ENCODE measurements around the gene CINP. TPM values are rescaled to one million over a fixed set of nuclear protein-coding genes. Genes with fewer than 3 reads are reported as not detected.

Gene CINP
- total and polyA plus RNA-seq, 2 of the 13 experiments (the other 11 are each of a cell fraction or from before 2014, with no cell fraction given) = 32.8 to 42.8 TPM

- TF ChIP-seq, protein P1, sequence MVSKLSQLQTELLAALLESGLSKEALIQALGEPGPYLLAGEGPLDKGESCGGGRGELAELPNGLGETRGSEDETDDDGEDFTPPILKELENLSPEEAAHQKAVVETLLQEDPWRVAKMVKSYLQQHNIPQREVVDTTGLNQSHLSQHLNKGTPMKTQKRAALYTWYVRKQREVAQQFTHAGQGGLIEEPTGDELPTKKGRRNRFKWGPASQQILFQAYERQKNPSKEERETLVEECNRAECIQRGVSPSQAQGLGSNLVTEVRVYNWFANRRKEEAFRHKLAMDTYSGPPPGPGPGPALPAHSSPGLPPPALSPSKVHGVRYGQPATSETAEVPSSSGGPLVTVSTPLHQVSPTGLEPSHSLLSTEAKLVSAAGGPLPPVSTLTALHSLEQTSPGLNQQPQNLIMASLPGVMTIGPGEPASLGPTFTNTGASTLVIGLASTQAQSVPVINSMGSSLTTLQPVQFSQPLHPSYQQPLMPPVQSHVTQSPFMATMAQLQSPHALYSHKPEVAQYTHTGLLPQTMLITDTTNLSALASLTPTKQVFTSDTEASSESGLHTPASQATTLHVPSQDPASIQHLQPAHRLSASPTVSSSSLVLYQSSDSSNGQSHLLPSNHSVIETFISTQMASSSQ (IDR thresholded peaks at IDR 0.05; ENCODE audit: low read depth) = no peak
- TF ChIP-seq, protein P1 (CRISPR knock-in tag; IDR thresholded peaks at IDR 0.05; ENCODE audit: borderline replicate concordance) = no peak
- 0 out of 2 replicates have a peak, but pooled peaks have one; percentile 35 for TF ChIP-seq MED1 (CRISPR knock-in tag; IDR thresholded peaks at IDR 0.05)
- TF ChIP-seq, protein P2, sequence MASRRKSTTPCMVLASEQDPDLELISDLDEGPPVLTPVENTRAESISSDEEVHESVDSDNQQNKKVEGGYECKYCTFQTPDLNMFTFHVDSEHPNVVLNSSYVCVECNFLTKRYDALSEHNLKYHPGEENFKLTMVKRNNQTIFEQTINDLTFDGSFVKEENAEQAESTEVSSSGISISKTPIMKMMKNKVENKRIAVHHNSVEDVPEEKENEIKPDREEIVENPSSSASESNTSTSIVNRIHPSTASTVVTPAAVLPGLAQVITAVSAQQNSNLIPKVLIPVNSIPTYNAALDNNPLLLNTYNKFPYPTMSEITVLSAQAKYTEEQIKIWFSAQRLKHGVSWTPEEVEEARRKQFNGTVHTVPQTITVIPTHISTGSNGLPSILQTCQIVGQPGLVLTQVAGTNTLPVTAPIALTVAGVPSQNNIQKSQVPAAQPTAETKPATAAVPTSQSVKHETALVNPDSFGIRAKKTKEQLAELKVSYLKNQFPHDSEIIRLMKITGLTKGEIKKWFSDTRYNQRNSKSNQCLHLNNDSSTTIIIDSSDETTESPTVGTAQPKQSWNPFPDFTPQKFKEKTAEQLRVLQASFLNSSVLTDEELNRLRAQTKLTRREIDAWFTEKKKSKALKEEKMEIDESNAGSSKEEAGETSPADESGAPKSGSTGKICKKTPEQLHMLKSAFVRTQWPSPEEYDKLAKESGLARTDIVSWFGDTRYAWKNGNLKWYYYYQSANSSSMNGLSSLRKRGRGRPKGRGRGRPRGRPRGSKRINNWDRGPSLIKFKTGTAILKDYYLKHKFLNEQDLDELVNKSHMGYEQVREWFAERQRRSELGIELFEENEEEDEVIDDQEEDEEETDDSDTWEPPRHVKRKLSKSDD (CRISPR knock-in tag; IDR thresholded peaks at IDR 0.05; ENCODE audit: low read depth) = 0 out of 2 replicates have a peak, but pooled peaks have one; percentile 44
- TF ChIP-seq FOXA1 (IDR thresholded peaks at IDR 0.05) = no peak
- TF ChIP-seq FOXA1 (CRISPR knock-in tag; IDR thresholded peaks at IDR 0.05) = peak; percentile 59
- TF ChIP-seq, protein P3, sequence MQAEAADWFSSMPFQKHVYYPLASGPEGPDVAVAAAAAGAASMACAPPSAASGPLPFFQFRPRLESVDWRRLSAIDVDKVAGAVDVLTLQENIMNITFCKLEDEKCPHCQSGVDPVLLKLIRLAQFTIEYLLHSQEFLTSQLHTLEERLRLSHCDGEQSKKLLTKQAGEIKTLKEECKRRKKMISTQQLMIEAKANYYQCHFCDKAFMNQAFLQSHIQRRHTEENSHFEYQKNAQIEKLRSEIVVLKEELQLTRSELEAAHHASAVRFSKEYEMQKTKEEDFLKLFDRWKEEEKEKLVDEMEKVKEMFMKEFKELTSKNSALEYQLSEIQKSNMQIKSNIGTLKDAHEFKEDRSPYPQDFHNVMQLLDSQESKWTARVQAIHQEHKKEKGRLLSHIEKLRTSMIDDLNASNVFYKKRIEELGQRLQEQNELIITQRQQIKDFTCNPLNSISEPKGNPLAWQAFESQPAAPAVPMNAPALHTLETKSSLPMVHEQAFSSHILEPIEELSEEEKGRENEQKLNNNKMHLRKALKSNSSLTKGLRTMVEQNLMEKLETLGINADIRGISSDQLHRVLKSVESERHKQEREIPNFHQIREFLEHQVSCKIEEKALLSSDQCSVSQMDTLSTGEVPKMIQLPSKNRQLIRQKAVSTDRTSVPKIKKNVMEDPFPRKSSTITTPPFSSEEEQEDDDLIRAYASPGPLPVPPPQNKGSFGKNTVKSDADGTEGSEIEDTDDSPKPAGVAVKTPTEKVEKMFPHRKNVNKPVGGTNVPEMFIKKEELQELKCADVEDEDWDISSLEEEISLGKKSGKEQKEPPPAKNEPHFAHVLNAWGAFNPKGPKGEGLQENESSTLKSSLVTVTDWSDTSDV (CRISPR knock-in tag; IDR thresholded peaks at IDR 0.05) = no peak
- TF ChIP-seq, protein P4, sequence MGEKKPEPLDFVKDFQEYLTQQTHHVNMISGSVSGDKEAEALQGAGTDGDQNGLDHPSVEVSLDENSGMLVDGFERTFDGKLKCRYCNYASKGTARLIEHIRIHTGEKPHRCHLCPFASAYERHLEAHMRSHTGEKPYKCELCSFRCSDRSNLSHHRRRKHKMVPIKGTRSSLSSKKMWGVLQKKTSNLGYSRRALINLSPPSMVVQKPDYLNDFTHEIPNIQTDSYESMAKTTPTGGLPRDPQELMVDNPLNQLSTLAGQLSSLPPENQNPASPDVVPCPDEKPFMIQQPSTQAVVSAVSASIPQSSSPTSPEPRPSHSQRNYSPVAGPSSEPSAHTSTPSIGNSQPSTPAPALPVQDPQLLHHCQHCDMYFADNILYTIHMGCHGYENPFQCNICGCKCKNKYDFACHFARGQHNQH (CRISPR knock-in tag; IDR thresholded peaks at IDR 0.05) = no peak
- no peak; the same call in 1 of the 2 replicates for TF ChIP-seq ZFP1 (CRISPR knock-in tag; IDR thresholded peaks at IDR 0.05)
- TF ChIP-seq ZNF335 (CRISPR knock-in tag; IDR thresholded peaks at IDR 0.05) = 0 out of 2 replicates have a peak, but pooled peaks have one; percentile 20
- TF ChIP-seq XRCC5 (optimal IDR thresholded peaks at IDR 0.05; ENCODE audit: low read length) = no peak
- TF ChIP-seq ZKSCAN8 (CRISPR knock-in tag; IDR thresholded peaks at IDR 0.05; ENCODE audit: borderline replicate concordance) = no peak
- 0 out of 2 replicates have a peak, but pooled peaks have one; percentile 34 for TF ChIP-seq PPARG (CRISPR knock-in tag; conservative IDR thresholded peaks at IDR 0.05)
- TF ChIP-seq ZSCAN21 (CRISPR knock-in tag; IDR thresholded peaks at IDR 0.05; ENCODE audit: borderline replicate concordance) = no peak
- TF ChIP-seq LBX2 (CRISPR knock-in tag; IDR thresholded peaks at IDR 0.05; ENCODE audit: borderline replicate concordance) = 0 out of 2 replicates have a peak, but pooled peaks have one; percentile 22
- no peak for TF ChIP-seq GATAD1 (CRISPR knock-in tag; IDR thresholded peaks at IDR 0.05)
- TF ChIP-seq RAD21 (CRISPR knock-in tag; IDR thresholded peaks at IDR 0.05) = peak; percentile 15; the same call in 1 of the 2 replicates
Measured at GRCh38 chr14:102317564-102318248, 45.0 kb downstream of the CINP start (continued).
